ENCODE measurements around the gene MCF2L. TPM values are rescaled to one million over a fixed set of nuclear protein-coding genes. Genes with fewer than 3 reads are reported as not detected.

Gene MCF2L
- total RNA-seq, 1 donor from 2014 or later, result under 0.01 TPM

- FAIRE-seq (no peak), DNase-seq (ENCODE audit: low read depth) (peak; percentile 25)
- Histone ChIP-seq H3K36me3 (ENCODE audit: control insufficient read depth, insufficient read depth, low read length) (no peaks in the 10 kb centered on the region), H3K27me3 (ENCODE audit: control insufficient read depth, insufficient read depth, low read length) (peaks cover 2% of the 10 kb centered on the region), H3K4me3 (ENCODE audit: low read depth, low read length) (no peak overlapping the region)
- TF ChIP-seq CTCF (IDR thresholded peaks at IDR 0.05; ENCODE audit: insufficient read depth, low read length, severe bottlenecking), result no peak
Observed at GRCh38 chr13:113013878-113014751, 45.1 kb downstream of the MCF2L start.

- DNase-seq (ENCODE audit: low read depth) (no peak), FAIRE-seq (no peak)
- H3K36me3 ChIP-seq (ENCODE audit: control insufficient read depth, insufficient read depth, low read length), result no peaks in the 10 kb centered on the region
- no peak for TF ChIP-seq CTCF (IDR thresholded peaks at IDR 0.05; ENCODE audit: insufficient read depth, low read length, severe bottlenecking)
- H3K4me3 ChIP-seq (ENCODE audit: low read depth, low read length), result no peak overlapping the region
- H3K27me3 ChIP-seq (ENCODE audit: control insufficient read depth, insufficient read depth, low read length), result peaks cover 2% of the 10 kb centered on the region
Observed at GRCh38 chr13:113014752-113015745, 46.0 kb downstream of the MCF2L start.

- H3K36me3 ChIP-seq (ENCODE audit: control insufficient read depth, insufficient read depth, low read length), result no peaks in the 10 kb centered on the region
- peaks cover 2% of the 10 kb centered on the region for H3K27me3 ChIP-seq (ENCODE audit: control insufficient read depth, insufficient read depth, low read length)
- DNase-seq (ENCODE audit: low read depth) (no peak), FAIRE-seq (no peak)
- H3K4me3 ChIP-seq (ENCODE audit: low read depth, low read length), result no peak overlapping the region
- TF ChIP-seq CTCF (IDR thresholded peaks at IDR 0.05; ENCODE audit: insufficient read depth, low read length, severe bottlenecking), result no peak
Observed at GRCh38 chr13:113015826-113016525, 47.0 kb downstream of the MCF2L start.

GRCh38 chr13:113016526-113017295, 47.7 kb downstream of the MCF2L start:
- no peak for TF ChIP-seq CTCF (IDR thresholded peaks at IDR 0.05; ENCODE audit: insufficient read depth, low read length, severe bottlenecking)
- FAIRE-seq, result no peak
- no peak for DNase-seq (ENCODE audit: low read depth)
- H3K27me3 ChIP-seq (ENCODE audit: control insufficient read depth, insufficient read depth, low read length), result peaks cover 2% of the 10 kb centered on the region
- H3K36me3 ChIP-seq (ENCODE audit: control insufficient read depth, insufficient read depth, low read length), result no peaks in the 10 kb centered on the region
- no peak overlapping the region for H3K4me3 ChIP-seq (ENCODE audit: low read depth, low read length)
